Body of pancreas (tissue), 4 donors: ENCODE results near the gene AOC1.

Source experiments
- POLR2A ChIP-seq, 3 donors: fragments of 450-650 bp; IDR thresholded peaks; one replicate each; pipeline ENCODE4 v1.6.1; 2016; ENCODE audit warnings: antibody characterized with exemption in 3 of 3, mild to moderate bottlenecking in 2 of 3
- TF ChIP-seq, protein P1 (sequence below), 7 experiments: fragments of 450-650 bp in 4 of 7; fragments of 200-600 bp in 3 of 7; sonication (generic) in 3 of 7; IDR thresholded peaks; one replicate each; pipeline ENCODE4 v1.5.1; 2016 to 2019; ENCODE audit warnings: antibody characterized with exemption in 7 of 7

DNA sequence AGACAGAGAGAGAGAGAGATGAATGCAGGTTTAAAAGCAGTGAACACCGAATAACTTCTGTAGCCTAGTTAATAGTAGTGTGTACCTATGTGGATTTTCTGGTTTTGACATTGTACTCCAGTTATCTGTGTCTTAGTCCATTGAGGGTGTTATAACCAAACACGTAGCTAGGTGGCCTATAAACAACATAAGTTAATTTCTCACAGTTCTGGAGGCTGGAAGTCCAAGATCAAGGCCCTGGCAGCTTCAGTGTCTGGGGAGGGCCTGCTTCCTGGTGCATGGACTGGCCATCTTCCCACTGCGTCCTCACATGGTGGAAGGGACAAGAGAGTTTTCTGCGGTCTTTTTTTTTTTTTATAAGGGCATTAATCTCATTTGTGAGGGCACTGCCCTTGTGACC lies 23.5 kb downstream of the AOC1 start:
- TF ChIP-seq, protein P1, sequence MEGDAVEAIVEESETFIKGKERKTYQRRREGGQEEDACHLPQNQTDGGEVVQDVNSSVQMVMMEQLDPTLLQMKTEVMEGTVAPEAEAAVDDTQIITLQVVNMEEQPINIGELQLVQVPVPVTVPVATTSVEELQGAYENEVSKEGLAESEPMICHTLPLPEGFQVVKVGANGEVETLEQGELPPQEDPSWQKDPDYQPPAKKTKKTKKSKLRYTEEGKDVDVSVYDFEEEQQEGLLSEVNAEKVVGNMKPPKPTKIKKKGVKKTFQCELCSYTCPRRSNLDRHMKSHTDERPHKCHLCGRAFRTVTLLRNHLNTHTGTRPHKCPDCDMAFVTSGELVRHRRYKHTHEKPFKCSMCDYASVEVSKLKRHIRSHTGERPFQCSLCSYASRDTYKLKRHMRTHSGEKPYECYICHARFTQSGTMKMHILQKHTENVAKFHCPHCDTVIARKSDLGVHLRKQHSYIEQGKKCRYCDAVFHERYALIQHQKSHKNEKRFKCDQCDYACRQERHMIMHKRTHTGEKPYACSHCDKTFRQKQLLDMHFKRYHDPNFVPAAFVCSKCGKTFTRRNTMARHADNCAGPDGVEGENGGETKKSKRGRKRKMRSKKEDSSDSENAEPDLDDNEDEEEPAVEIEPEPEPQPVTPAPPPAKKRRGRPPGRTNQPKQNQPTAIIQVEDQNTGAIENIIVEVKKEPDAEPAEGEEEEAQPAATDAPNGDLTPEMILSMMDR (IDR thresholded peaks at IDR 0.05), result no peak
- TF ChIP-seq POLR2A (IDR thresholded peaks at IDR 0.05), result no peak
